Uterus (tissue), 2 donors: Measurements from ENCODE around the gene DKK3.

Experiments
- POLR2A ChIP-seq, 2 donors: fragments of 450-650 bp; IDR thresholded peaks; one replicate each; pipeline ENCODE4 v1.6.1; 2016; ENCODE audit warnings: antibody characterized with exemption in 2 of 2, mild to moderate bottlenecking in 1 of 2, moderate library complexity in 1 of 2
- TF ChIP-seq, protein P1 (sequence below), 4 experiments: fragments of 200-600 bp in 2 of 4; fragments of 450-650 bp in 2 of 4; sonication (generic) in 2 of 4; IDR thresholded peaks; one replicate each; pipeline ENCODE4 v1.5.1; 2016 to 2019; ENCODE audit warnings: antibody characterized with exemption in 4 of 4, mild to moderate bottlenecking in 2 of 4, moderate library complexity in 1 of 4

GRCh38 chr11:12044799-12045198 is 36.4 kb upstream of the DKK3 start:
- TF ChIP-seq, protein P1, sequence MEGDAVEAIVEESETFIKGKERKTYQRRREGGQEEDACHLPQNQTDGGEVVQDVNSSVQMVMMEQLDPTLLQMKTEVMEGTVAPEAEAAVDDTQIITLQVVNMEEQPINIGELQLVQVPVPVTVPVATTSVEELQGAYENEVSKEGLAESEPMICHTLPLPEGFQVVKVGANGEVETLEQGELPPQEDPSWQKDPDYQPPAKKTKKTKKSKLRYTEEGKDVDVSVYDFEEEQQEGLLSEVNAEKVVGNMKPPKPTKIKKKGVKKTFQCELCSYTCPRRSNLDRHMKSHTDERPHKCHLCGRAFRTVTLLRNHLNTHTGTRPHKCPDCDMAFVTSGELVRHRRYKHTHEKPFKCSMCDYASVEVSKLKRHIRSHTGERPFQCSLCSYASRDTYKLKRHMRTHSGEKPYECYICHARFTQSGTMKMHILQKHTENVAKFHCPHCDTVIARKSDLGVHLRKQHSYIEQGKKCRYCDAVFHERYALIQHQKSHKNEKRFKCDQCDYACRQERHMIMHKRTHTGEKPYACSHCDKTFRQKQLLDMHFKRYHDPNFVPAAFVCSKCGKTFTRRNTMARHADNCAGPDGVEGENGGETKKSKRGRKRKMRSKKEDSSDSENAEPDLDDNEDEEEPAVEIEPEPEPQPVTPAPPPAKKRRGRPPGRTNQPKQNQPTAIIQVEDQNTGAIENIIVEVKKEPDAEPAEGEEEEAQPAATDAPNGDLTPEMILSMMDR (IDR thresholded peaks at IDR 0.05), result no peak
- TF ChIP-seq POLR2A (IDR thresholded peaks at IDR 0.05), result no peak
